Stimulated activated CD8-positive, alpha-beta memory T cell treated with anti-CD3 and anti-CD28 coated beads, Interleukin-7, amount 100 ng/mL, for 1 hour (primary cell): Measurements from ENCODE around the gene ITGB4.

Experiments used
- DNase-seq, 2 donors: peaks; one replicate each; pipeline ENCODE4 v3.0.0-alpha.2; 2020; ENCODE audit warnings: low read depth in 2 of 2

The ITGB4 gene

DNA sequence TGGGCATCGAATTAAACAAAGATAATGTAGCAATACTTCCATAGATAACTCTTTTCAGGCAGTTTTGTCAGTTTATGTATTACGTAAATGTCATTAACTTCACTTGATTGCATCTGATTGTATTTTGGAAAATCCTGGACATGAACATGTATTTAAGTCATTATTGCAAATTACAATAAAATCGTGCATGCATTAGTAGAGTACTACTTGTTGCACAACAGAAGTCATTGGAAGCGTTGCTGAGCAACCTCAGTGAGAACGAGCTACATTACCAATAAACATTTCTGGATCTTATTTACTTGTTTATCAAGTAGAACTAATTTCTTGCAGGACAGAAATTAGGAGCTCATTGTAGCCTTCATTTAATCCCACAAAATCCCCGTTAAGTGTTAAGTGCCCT, 70.0 kb downstream of the ITGB4 start:
- no peak for DNase-seq

DNA sequence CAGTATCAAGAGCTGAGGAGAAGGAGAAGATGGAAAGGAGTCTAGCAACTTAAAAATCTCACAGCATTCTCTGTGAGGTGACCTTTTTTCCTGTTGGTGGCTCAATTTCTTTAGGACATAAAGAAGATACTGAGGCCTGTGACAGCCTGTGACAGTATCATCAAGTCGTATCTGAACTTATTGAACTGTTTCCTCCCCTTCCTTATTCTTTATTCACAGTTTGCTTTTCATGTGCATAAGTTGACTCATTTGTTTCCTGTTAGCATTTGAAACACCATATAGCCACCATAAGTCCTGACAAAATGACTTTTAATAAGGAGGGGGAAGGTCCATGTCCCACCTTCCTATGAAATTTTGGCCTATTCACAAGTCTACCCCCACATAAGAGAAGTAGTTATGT, 72.2 kb downstream of the ITGB4 start:
- no peak for DNase-seq

DNA sequence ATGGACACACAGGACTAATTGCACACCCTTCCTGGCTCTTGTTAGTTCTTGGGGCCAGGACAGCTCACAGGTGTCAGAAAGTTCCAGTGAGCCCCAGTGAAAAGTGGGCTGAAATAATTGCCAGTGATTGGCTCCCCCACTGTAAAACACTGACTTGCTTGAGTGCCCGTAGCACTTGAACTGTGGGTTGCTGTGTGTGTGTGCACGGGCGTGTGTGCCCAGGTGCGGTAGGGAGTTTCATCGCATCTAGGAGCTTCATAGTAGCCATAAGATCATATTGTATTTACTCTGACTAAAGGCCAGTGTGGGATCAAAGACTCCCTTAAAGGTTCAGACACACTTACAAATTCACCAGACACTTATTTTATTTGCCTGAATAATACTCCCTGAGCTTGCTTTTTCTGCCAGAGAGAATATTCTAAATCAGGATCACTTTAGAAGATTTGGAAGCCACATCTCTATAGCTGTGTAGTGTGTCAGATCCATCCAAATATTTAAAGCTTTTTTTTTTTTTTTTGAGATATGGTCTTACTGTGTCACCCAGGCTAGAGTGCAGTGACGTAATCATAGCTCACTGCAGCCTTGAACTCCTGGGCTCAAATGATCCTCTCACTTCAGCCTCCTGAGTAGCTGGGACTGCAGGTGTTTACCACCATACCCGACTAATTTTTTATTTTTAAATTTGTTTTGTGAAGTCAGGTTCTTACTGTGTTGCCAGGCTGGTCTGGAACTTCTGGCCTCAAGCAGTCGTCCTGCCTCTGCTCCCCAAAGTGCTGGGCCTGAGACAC, 74.8 kb downstream of the ITGB4 start:
- DNase-seq: no peak

DNA sequence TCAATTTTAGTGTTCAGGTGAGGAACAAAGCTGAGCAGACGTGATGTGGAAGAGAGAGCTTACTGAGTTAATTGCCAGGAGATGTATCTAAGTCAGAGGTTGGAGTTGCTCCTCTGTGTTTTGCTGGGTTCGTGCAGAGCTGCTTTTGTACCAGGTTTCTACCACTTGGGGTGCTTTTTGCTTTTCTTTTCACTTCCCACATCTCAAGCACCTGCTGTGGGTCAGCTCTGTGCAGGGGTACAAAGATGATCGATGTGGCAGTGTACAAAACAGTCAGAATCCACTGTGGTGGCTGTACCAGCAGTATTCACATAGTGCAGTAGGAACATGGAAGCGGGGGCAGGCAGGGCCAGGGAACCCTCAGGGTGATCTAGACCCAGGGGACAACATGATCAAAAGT, 78.1 kb downstream of the ITGB4 start:
- no peak for DNase-seq

DNA sequence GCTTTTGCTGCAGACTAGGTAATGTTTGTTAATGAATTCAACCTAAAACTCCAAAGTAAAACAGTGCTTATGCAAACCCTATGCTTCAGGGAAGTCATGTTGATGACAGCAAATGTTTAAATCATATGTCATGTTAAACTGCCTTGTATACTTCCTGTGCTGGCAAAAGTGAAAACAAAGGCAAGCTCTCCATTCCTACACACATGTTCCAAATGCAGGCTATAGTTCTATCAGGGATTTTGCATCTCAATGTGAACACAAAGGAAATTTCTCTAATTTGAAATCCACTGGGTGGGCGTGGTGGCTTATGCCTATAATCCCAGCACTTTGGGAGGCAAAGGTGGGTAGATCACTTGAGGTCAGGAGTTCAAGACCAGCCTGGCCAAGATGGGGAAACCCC, 82.6 kb downstream of the ITGB4 start:
- no peak for DNase-seq

DNA sequence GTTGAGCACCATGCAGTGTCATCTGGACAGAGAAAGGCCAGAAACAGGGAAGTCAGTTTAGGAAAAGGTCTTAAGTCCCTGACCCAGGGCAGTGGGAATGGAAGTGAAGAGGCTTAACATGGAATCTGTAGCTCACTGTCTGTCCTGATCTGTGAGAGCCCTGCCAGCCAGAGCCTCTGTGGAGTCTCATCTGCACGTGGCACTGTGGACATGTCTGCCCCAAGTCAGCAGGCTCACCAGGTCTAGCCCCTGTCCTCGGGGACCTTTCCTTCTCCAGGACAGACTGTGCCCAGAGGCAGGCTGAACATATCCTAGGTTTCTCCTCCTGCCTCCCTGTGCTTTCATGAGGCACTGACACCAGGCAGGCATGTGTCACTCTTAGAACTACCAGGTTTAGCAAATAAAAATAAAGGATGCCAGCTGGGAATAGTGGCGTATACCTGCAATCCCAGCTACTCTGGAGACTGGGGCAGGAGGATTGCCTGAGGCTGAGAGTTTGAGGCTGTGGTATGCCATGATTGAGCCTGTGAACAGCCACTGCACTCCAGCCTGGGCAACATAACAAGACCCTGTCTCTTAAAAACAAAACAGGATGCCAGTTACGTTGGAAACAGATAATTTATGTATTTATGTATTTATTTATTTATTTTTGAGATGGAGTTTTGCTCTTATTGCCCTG, 85.7 kb downstream of the ITGB4 start:
- no peak for DNase-seq
